ENCODE data around the gene RIMBP3B.
"Not testable (repeated sequence)": the region's sequence is repeated elsewhere in the genome, so short reads cannot be mapped to it uniquely, and the experiment has no call there.

Gene RIMBP3B

GRCh38 chr22:21383701-21384467, at the start of gene RIMBP3B:
RIMBP3B (plus strand) TSS chr22:21383751; CDS start chr22:21383859, 108 bp downstream.
- H3K27ac ChIP-seq = not testable (repeated sequence)

GRCh38 chr22:21357527-21357926, 26.0 kb upstream of the RIMBP3B start:
- not testable (repeated sequence) for H3K27ac ChIP-seq

GRCh38 chr22:21360525-21360924, 23.0 kb upstream of the RIMBP3B start:
- not testable (repeated sequence) for H3K27ac ChIP-seq

- not testable (repeated sequence) for H3K27ac ChIP-seq
Observed at GRCh38 chr22:21362473-21362872, 21.1 kb upstream of the RIMBP3B start.

- not testable (repeated sequence) for H3K27ac ChIP-seq
Observed at GRCh38 chr22:21363061-21363460, 20.5 kb upstream of the RIMBP3B start.

GRCh38 chr22:21363803-21364202, 19.7 kb upstream of the RIMBP3B start:
- not testable (repeated sequence) for H3K27ac ChIP-seq

- H3K27ac ChIP-seq = not testable (repeated sequence)
Observed at GRCh38 chr22:21364362-21364761, 19.2 kb upstream of the RIMBP3B start.

GRCh38 chr22:21365337-21365736, 18.2 kb upstream of the RIMBP3B start:
- not testable (repeated sequence) for H3K27ac ChIP-seq

GRCh38 chr22:21368603-21369310, 14.8 kb upstream of the RIMBP3B start:
- H3K27ac ChIP-seq = not testable (repeated sequence)

- not testable (repeated sequence) for H3K27ac ChIP-seq
Observed at GRCh38 chr22:21375880-21376279, 7.7 kb upstream of the RIMBP3B start.

- H3K27ac ChIP-seq = not testable (repeated sequence)
Observed at GRCh38 chr22:21384468-21385357, 1.2 kb downstream of the RIMBP3B start.

GRCh38 chr22:21389480-21389879, 5.9 kb downstream of the RIMBP3B start:
- not testable (repeated sequence) for H3K27ac ChIP-seq

GRCh38 chr22:21390013-21390412, 6.5 kb downstream of the RIMBP3B start:
- H3K27ac ChIP-seq = not testable (repeated sequence)

GRCh38 chr22:21394613-21395012, 11.1 kb downstream of the RIMBP3B start:
- H3K27ac ChIP-seq = not testable (repeated sequence)

- H3K27ac ChIP-seq = not testable (repeated sequence)
Observed at GRCh38 chr22:21401197-21401969, 17.8 kb downstream of the RIMBP3B start.

- H3K27ac ChIP-seq = not testable (repeated sequence)
Observed at GRCh38 chr22:21402763-21403314, 19.3 kb downstream of the RIMBP3B start.

- not testable (repeated sequence) for H3K27ac ChIP-seq
Observed at GRCh38 chr22:21407139-21407538, 23.6 kb downstream of the RIMBP3B start.

GRCh38 chr22:21407792-21408191, 24.2 kb downstream of the RIMBP3B start:
- H3K27ac ChIP-seq = not testable (repeated sequence)

- not testable (repeated sequence) for H3K27ac ChIP-seq
Observed at GRCh38 chr22:21416375-21416774, 32.8 kb downstream of the RIMBP3B start.

GRCh38 chr22:21417227-21417746, 33.7 kb downstream of the RIMBP3B start, which contains the start of gene HIC2:
HIC2 (plus strand) TSS chr22:21417371; CDS start chr22:21442832, 25,461 bp downstream.
- H3K27ac ChIP-seq = not testable (repeated sequence)

GRCh38 chr22:21417853-21418252, 34.3 kb downstream of the RIMBP3B start:
- not testable (repeated sequence) for H3K27ac ChIP-seq

All from 22Rv1 (cell line).